GM12874 (cell line): ENCODE measurements around the gene CTAG1A.
"Not testable (repeated sequence)": the region's sequence is repeated elsewhere in the genome, so short reads cannot be mapped to it uniquely, and the experiment has no call there.

Experiments
- CTCF ChIP-seq: IDR thresholded peaks from 2 replicates; pipeline ENCODE4 v1.5.1; 2011; ENCODE audit warnings: low read depth, mild to moderate bottlenecking, control low read depth, low read length, moderate library complexity; ENCODE audit not compliant: insufficient read depth

CTAG1A gene

DNA sequence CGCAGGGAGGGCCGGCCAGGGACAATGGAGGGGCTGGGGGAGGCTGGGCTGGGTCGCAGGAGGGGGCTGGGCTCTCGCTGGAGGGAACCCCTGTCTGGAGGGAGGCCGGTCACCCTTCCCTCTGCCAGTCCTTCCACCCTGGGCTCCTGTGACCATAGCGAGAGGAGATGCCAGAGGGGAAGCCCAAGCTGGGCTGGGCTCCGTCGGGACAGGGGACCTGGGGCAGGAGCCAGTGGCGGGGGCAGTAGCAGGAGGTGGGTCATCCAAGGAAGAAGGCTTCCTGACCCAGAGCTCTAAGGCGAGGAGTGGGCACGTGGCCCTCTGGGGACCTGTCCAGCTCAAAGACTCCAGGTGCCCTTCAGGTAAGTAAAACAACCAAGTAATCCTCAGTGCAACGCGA lies 17.3 kb downstream of the CTAG1A start:
- no peak for TF ChIP-seq CTCF

GRCh38 chrX:154602766-154603437 lies 18.0 kb downstream of the CTAG1A start:
- no peak for TF ChIP-seq CTCF

- no peak for TF ChIP-seq CTCF
Observed at GRCh38 chrX:154603438-154604430, 18.8 kb downstream of the CTAG1A start.

GRCh38 chrX:154605566-154605965 lies 20.6 kb downstream of the CTAG1A start:
- TF ChIP-seq CTCF, result no peak

DNA sequence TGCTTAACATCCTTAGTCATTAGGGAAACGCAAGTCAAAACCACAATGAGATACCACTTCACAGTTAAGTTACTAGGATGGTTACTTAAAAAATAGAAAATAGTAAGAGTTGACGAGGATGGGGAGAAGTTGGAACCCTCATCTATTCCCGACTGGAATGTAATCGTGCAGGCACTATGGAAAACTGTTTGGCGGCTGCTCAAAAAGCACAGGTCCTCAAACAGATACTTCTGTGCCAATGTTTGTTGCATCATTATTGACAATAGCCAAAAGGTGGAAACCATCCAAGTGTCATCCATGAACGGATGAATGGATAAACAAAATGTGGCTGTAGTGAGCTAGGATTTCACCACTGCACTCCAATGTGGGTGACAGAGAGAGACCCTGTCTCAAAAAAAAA lies 22.4 kb downstream of the CTAG1A start:
- no peak for TF ChIP-seq CTCF

- not testable (repeated sequence) for TF ChIP-seq CTCF
Observed at GRCh38 chrX:154619182-154619581, 34.2 kb downstream of the CTAG1A start, which contains the start of gene CTAG1B. TSS of gene CTAG1B (minus strand) at chrX:154619282. CDS start at chrX:154619218, 64 bp downstream.
